ENCODE results near the gene DLGAP1.

GRCh38 chr18:3930126-3931012 lies 524.7 kb downstream of the DLGAP1 start:
- TF ChIP-seq EZH2 (IDR thresholded peaks at IDR 0.05; ENCODE audit: low read depth, low read length, severe bottlenecking) (no peak), CTCF (IDR thresholded peaks at IDR 0.05; ENCODE audit: control extremely low read depth in 1 of 3, insufficient read depth in 1 of 3, low read depth in 1 of 3, low read length in 3 of 3) (no peak), YY1 (IDR thresholded peaks at IDR 0.05; ENCODE audit: low read depth, low read length) (no peak), CBX5 (IDR thresholded peaks at IDR 0.05; ENCODE audit: low read depth, low read length) (no peak), EGR1 (IDR thresholded peaks at IDR 0.05; ENCODE audit: borderline replicate concordance, low read depth, low read length) (no peak), CEBPB (IDR thresholded peaks at IDR 0.05; ENCODE audit: low read depth, low read length) (no peak), KDM4A (IDR thresholded peaks at IDR 0.05; ENCODE audit: low read depth, low read length, severe bottlenecking) (no peak), ATF2 (IDR thresholded peaks at IDR 0.05; ENCODE audit: low read length) (no peak)
